BJ (cell line): ENCODE results near the gene EPB41L4B. TPM values are rescaled to one million over a fixed set of nuclear protein-coding genes. Genes with fewer than 3 reads are reported as not detected.

Source experiments
- CTCF ChIA-PET: fragments of 350-600 bp; formaldehyde crosslinking; extraction: SDS; loops from one replicate; lab custom pipeline; 2021; ENCODE audit warnings: antibody characterized with exemption, inconsistent platforms; lab: Yijun Ruan, JAX
- POLR2A ChIA-PET: fragments of 300-600 bp; sonication (Branson Sonifier 250); formaldehyde crosslinking; extraction: SDS; loops from one replicate; lab custom pipeline; 2021; ENCODE audit warnings: antibody characterized with exemption; lab: Charles Lee
- DNase-seq: peaks from one replicate; pipeline ENCODE4 v3.0.0-alpha.2; 2011; ENCODE audit warnings: low read depth
- H3K27me3 ChIP-seq: 2 replicates; pipeline ENCODE4 v1.6.0; 2011; ENCODE audit warnings: low read length; ENCODE audit not compliant: control insufficient read depth, insufficient read depth
- H3K36me3 ChIP-seq: 2 replicates; pipeline ENCODE4 v1.5.1; 2011; ENCODE audit warnings: low read length; ENCODE audit not compliant: control insufficient read depth, insufficient read depth
- H3K4me3 ChIP-seq: 2 replicates; pipeline ENCODE4 v1.5.1; 2011; ENCODE audit warnings: low read depth, mild to moderate bottlenecking, control low read depth, low read length
- CTCF ChIP-seq: IDR thresholded peaks from 2 replicates; pipeline ENCODE4 v1.5.1; 2011; ENCODE audit warnings: low read depth, mild to moderate bottlenecking, control low read depth, inconsistent platforms, low read length, moderate library complexity; ENCODE audit not compliant: insufficient read depth
- polyA plus RNA-seq: library from polyadenylated mRNA; depleted of rRNA; stranded (reverse); fragments of >200 nt; gene quantifications from 2 replicates; pipeline ENCODE4 v1.2.3, GENCODE V29; 2011

The EPB41L4B gene
- polyA plus RNA-seq, 1 experiment: 0.21 TPM

GRCh38 chr9:109156708-109157107 lies 164.2 kb downstream of the EPB41L4B start:
- TF ChIP-seq CTCF: no peak
- no peak for DNase-seq
- no peaks in the 10 kb centered on the region for H3K36me3 ChIP-seq
- no peak overlapping the region for H3K4me3 ChIP-seq
- H3K27me3 ChIP-seq: peaks cover 2% of the 10 kb centered on the region; the same call in 1 of the 2 replicates
- CTCF ChIA-PET: no interaction called here
- POLR2A ChIA-PET: no interaction called here

GRCh38 chr9:109150925-109151545 lies 169.8 kb downstream of the EPB41L4B start:
- Histone ChIP-seq H3K4me3 (no peak overlapping the region), H3K27me3 (0 out of 2 replicates have a peak, but pooled peaks cover 2% of the 10 kb centered on the region), H3K36me3 (no peaks in the 10 kb centered on the region)
- ChIA-PET POLR2A (no interaction called here), CTCF (no interaction called here)
- no peak for TF ChIP-seq CTCF
- no peak for DNase-seq

- no peak for TF ChIP-seq CTCF
- DNase-seq: no peak
- Histone ChIP-seq H3K27me3 (0 out of 2 replicates have a peak, but pooled peaks cover 2% of the 10 kb centered on the region), H3K36me3 (no peaks in the 10 kb centered on the region), H3K4me3 (no peak overlapping the region)
- ChIA-PET POLR2A (no interaction called here), CTCF (no interaction called here)
These were observed 171.1 kb downstream of the EPB41L4B start for GRCh38 chr9:109149722-109150121.

GRCh38 chr9:109149089-109149488 lies 171.8 kb downstream of the EPB41L4B start:
- Histone ChIP-seq H3K36me3 (no peaks in the 10 kb centered on the region), H3K27me3 (0 out of 2 replicates have a peak, but pooled peaks cover 2% of the 10 kb centered on the region), H3K4me3 (no peak overlapping the region)
- TF ChIP-seq CTCF: no peak
- CTCF ChIA-PET: no interaction called here
- POLR2A ChIA-PET: interaction anchor here (0.7 kb wide), 1 partner anchor 20 kb away, joined by 3 read pairs; no protein-coding TSS in a partner anchor
- no peak for DNase-seq

GRCh38 chr9:109145051-109145450 lies 175.8 kb downstream of the EPB41L4B start:
- Histone ChIP-seq H3K36me3 (no peaks in the 10 kb centered on the region), H3K4me3 (no peak overlapping the region), H3K27me3 (0 out of 2 replicates have a peak, but pooled peaks cover 2% of the 10 kb centered on the region)
- ChIA-PET CTCF (interaction anchor here (0.9 kb wide), 1 partner anchor 13 kb away, joined by 3 read pairs; no protein-coding TSS in a partner anchor), POLR2A (no interaction called here)
- no peak for TF ChIP-seq CTCF
- DNase-seq: no peak
